ENCODE data around the gene ATPAF1.

GRCh38 chr1:46583494-46583893, 84.7 kb downstream of the ATPAF1 start:
- TF ChIP-seq, protein P1, sequence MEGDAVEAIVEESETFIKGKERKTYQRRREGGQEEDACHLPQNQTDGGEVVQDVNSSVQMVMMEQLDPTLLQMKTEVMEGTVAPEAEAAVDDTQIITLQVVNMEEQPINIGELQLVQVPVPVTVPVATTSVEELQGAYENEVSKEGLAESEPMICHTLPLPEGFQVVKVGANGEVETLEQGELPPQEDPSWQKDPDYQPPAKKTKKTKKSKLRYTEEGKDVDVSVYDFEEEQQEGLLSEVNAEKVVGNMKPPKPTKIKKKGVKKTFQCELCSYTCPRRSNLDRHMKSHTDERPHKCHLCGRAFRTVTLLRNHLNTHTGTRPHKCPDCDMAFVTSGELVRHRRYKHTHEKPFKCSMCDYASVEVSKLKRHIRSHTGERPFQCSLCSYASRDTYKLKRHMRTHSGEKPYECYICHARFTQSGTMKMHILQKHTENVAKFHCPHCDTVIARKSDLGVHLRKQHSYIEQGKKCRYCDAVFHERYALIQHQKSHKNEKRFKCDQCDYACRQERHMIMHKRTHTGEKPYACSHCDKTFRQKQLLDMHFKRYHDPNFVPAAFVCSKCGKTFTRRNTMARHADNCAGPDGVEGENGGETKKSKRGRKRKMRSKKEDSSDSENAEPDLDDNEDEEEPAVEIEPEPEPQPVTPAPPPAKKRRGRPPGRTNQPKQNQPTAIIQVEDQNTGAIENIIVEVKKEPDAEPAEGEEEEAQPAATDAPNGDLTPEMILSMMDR (IDR thresholded peaks at IDR 0.05): no peak
- no peak for TF ChIP-seq POLR2A (IDR thresholded peaks at IDR 0.05)

Measured in testis (tissue), 2 donors.